GM19193 (cell line): Measurements from ENCODE around the gene NRF1.

ENCODE experiments used
- POLR2A ChIP-seq: IDR thresholded peaks from 4 replicates; pipeline ENCODE4 v1.6.1; 2011; ENCODE audit not compliant: insufficient read depth, insufficient read length; ENCODE audit errors: extremely low read depth

NRF1 gene

GRCh38 chr7:129785685-129786514, 174.4 kb downstream of the NRF1 start:
- TF ChIP-seq POLR2A: no peak

- no peak for TF ChIP-seq POLR2A
These were observed 175.5 kb downstream of the NRF1 start for GRCh38 chr7:129786825-129787563.

- TF ChIP-seq POLR2A: no peak
These were observed 177.5 kb downstream of the NRF1 start for GRCh38 chr7:129789000-129789399.

- no peak for TF ChIP-seq POLR2A
These were observed 178.1 kb downstream of the NRF1 start for GRCh38 chr7:129789652-129790051.

DNA sequence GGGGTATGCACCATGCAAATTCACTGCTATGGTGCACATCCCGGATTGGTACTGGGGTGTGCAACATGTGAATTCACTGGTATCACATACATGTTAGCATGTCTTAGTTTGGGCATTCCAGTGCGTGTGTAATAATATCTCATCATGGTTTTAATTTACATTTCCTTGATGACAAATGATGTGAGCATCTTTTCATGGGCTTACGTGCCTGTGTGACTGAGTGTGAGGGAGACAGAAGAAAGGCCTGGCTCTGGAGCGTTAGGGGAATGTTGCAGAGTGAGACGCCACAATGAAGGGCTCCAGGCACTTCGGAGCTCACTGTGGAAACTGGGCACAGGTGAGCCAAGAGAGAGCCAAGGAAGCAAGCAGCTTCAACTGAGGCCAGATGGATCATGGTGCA, 178.6 kb downstream of the NRF1 start:
- TF ChIP-seq POLR2A: no peak

DNA sequence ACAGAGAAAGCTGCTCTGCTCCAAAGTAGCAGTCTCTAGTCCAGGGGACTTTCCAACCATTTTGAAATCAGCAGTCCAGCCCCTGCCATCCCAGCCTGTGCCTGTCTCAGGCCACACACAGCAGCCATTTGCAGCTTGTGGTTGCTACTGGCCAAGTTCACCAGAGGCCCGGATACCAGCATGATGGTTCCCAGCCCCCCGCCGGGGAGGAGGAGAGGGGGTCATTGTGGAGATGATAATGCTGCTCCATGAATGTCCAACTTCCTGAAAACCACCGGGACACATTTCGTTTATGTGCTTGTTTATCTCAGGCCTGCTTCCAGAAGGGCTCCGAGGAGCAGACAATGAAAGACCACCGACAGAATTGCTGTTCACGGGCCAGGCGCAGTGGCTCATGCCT, 181.2 kb downstream of the NRF1 start:
- TF ChIP-seq POLR2A: no peak

GRCh38 chr7:129793506-129794310, 182.2 kb downstream of the NRF1 start:
- no peak for TF ChIP-seq POLR2A

- TF ChIP-seq POLR2A: no peak
These were observed 184.8 kb downstream of the NRF1 start for GRCh38 chr7:129796186-129796775.

GRCh38 chr7:129797214-129797789, 185.8 kb downstream of the NRF1 start:
- TF ChIP-seq POLR2A: no peak

DNA sequence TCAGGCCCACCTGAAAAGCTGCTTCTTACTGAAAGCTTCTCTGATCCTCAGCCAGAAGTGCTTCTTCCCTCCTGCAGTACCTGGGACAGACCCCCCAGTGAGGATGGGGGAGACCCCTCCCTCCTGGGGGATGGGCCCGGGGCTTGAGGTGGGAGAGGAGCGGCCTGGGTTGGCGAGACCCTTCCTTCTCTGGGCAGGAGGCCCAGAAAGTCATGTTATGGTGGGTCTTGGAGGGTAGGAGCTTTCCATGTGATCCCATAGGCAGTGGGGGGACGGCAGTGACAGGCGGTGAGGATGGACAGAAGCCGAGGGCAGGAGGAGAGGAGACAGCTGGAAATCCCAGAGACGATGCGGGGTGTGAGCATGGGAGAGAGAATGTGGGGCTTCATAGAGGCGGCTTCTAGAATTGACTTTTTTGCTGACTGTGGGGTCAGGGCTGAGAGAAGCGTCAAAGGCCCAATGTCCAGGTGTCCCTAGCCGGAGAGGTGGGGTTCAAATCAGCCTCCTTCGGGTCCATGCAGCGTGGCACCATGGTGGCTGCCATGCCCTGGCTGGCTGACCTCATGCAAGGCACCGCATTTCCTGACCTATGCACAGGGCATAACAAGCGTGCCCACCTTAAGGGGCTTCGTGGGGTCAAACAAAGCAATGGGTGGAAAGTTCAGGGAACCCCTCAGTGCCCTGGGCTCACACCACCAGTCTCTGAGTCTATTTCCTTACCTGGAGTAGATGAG, 187.3 kb downstream of the NRF1 start:
- no peak for TF ChIP-seq POLR2A

- TF ChIP-seq POLR2A: no peak
These were observed 187.9 kb downstream of the NRF1 start for GRCh38 chr7:129799350-129799955.

- TF ChIP-seq POLR2A: no peak
These were observed 189.4 kb downstream of the NRF1 start for GRCh38 chr7:129800901-129801300.

DNA sequence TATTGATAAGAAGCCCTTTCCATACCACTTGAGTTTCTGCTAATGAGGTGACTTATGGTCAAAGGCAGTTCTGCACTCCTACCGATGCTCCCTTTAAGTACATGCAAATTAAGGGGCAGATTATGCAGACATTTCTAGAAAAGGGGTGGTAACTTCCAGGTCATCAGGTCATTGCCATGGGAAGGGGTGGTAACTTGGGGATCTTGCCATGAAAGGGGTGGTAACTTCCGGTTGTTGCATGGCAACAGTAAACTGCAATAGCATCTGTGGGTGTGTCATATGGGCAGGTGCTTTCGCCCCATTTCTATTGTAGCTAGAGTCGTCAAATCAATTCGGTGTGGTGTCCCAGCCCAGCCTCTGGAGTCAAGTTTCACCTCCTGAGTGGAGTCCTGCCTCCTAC, 190.4 kb downstream of the NRF1 start:
- no peak for TF ChIP-seq POLR2A
